Measurements from ENCODE around the gene PLEKHF1.

The PLEKHF1 gene

GRCh38 chr19:29679598-29680210, 14.4 kb downstream of the PLEKHF1 start:
- no peak overlapping the region for H3K4me3 ChIP-seq (ENCODE audit: control insufficient read depth, low read depth, low read length)
- no peak for DNase-seq (ENCODE audit: low read depth)
- no peak for TF ChIP-seq CTCF (IDR thresholded peaks at IDR 0.05; ENCODE audit: control insufficient read depth, insufficient read depth, low read depth, low read length, missing control alignments)

DNA sequence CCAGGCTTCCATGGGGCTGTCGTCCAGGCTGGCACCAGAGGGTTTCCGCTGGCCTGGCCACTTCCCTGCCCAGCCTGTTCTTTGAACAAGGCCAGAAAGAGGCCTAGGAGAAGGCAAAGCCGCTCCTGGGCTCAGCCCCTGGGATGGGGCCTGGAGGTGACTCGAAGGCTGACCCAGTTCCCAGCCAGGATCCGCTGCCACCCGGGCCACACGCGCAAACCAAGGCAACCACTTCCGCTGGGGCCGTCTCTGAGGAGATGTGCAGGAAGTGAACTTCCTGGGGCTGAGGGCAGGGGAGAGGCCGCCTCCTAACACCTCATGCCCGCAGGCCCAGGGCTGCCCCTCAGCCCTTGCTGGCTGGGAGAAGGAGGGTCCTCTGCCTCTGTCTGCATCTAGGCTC, 15.2 kb downstream of the PLEKHF1 start:
- H3K4me3 ChIP-seq (ENCODE audit: control insufficient read depth, low read depth, low read length) = no peak overlapping the region
- DNase-seq (ENCODE audit: low read depth) = no peak
- no peak for TF ChIP-seq CTCF (IDR thresholded peaks at IDR 0.05; ENCODE audit: control insufficient read depth, insufficient read depth, low read depth, low read length, missing control alignments)

DNA sequence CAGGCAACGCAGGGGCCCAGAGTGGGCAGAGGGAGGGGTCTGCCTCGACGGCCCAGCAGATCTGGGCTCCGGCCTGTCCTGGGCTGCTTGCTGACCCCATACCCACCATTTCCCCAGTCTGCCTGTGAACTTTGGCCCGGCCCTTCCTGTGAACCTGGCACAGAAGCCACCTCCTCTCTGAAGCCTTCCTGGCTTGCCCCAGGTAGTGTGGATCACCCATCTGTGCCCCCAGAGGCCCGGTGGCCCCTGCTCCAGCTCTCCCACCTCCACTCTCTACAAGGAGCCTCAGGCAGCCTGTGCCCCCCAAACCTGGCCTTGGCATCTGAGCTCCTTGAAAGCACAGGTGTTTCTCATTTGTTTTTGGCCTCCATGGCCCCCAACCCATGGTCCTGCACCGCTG, 15.7 kb downstream of the PLEKHF1 start:
- TF ChIP-seq CTCF (IDR thresholded peaks at IDR 0.05; ENCODE audit: control insufficient read depth, insufficient read depth, low read depth, low read length, missing control alignments) = no peak
- DNase-seq (ENCODE audit: low read depth) = no peak
- no peak overlapping the region for H3K4me3 ChIP-seq (ENCODE audit: control insufficient read depth, low read depth, low read length)

DNA sequence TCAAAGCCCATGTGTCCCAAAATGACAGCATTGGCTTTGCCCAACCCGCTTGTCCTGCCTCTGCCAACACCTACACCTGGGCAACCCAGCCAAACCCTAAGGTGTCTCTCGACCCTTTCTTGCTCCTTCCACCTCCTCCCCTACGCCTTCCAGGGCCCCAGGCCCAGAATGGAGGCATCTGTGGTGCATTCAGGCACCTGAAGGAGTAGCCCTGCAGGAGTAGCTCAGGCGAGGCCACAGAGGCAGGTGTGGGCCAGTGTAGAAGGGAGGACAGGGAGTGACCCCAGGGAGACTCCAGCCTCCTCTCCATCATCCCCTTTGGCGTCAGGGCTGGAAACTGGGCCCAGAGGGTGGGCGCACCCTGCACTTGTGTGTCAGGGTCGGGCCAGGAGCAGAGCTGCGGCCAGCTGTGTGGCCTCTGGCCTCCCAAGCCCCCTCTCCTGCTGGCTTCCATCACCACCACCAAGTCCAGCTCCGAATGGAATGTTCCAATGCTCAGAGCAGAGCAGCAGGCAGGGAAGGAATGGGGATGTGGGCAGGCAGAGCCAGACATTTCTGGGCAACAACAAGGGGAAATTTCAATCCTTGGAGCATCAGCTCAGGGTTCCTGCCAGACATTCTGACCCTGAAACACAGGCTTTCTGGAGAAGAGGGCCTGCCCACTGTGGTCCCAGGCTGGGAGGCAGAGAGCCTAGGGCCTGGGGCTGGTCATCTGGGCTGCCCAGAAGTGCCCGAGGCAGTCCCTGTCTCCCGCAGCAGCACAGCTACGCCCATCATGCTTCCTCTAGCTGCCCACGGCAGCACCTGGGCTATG, 16.4 kb downstream of the PLEKHF1 start:
- TF ChIP-seq CTCF (IDR thresholded peaks at IDR 0.05; ENCODE audit: control insufficient read depth, insufficient read depth, low read depth, low read length, missing control alignments) = no peak
- DNase-seq (ENCODE audit: low read depth) = no peak
- no peak overlapping the region for H3K4me3 ChIP-seq (ENCODE audit: control insufficient read depth, low read depth, low read length)

- no peak overlapping the region for H3K4me3 ChIP-seq (ENCODE audit: control insufficient read depth, low read depth, low read length)
- no peak for DNase-seq (ENCODE audit: low read depth)
- TF ChIP-seq CTCF (IDR thresholded peaks at IDR 0.05; ENCODE audit: control insufficient read depth, insufficient read depth, low read depth, low read length, missing control alignments) = no peak
Measured at GRCh38 chr19:29682236-29682895, 17.1 kb downstream of the PLEKHF1 start.

GRCh38 chr19:29683009-29683408, 17.7 kb downstream of the PLEKHF1 start:
- no peak for DNase-seq (ENCODE audit: low read depth)
- no peak for TF ChIP-seq CTCF (IDR thresholded peaks at IDR 0.05; ENCODE audit: control insufficient read depth, insufficient read depth, low read depth, low read length, missing control alignments)
- H3K4me3 ChIP-seq (ENCODE audit: control insufficient read depth, low read depth, low read length) = no peak overlapping the region

All from AG09309 (cell line).